Measurements from ENCODE around the gene DVL2.

The DVL2 gene

GRCh38 chr17:7234083-7234951, at the start of gene DVL2:
TSS of gene DVL2 (minus strand) at chr17:7234517. CDS start at chr17:7234262, 255 bp downstream.
- DNase-seq, result peak; percentile 95

- no peak for DNase-seq
Measured at GRCh38 chr17:7283471-7284216, 49.3 kb upstream of the DVL2 start.

- no peak for DNase-seq
Measured at GRCh38 chr17:7282752-7283321, 48.5 kb upstream of the DVL2 start.

GRCh38 chr17:7281953-7282751, 47.8 kb upstream of the DVL2 start:
- DNase-seq, result no peak

- DNase-seq, result peak; percentile 90
Measured at GRCh38 chr17:7281074-7281952, 47.0 kb upstream of the DVL2 start, which contains the start of gene SLC2A4. TSS of gene SLC2A4 (plus strand) at chr17:7281718. CDS start at chr17:7281935, 217 bp downstream.

GRCh38 chr17:7280519-7281073, 46.3 kb upstream of the DVL2 start:
- DNase-seq, result peak; percentile 82

GRCh38 chr17:7279448-7279847, 45.1 kb upstream of the DVL2 start:
- no peak for DNase-seq

- no peak for DNase-seq
Measured at GRCh38 chr17:7266784-7267183, 32.5 kb upstream of the DVL2 start.

GRCh38 chr17:7263801-7264078, 29.4 kb upstream of the DVL2 start:
- DNase-seq, result no peak

GRCh38 chr17:7262935-7263800, 28.9 kb upstream of the DVL2 start:
- peak; percentile 17 for DNase-seq

- DNase-seq, result no peak
Measured at GRCh38 chr17:7262192-7262934, 28.0 kb upstream of the DVL2 start, which contains the start of gene CLDN7. TSS of gene CLDN7 (minus strand) at chr17:7262478. CDS start at chr17:7262043, 435 bp downstream.

GRCh38 chr17:7261379-7262191, 27.3 kb upstream of the DVL2 start:
- DNase-seq, result peak; percentile 26

- DNase-seq, result peak; percentile 15
Measured at GRCh38 chr17:7260651-7261378, 26.5 kb upstream of the DVL2 start.

- DNase-seq, result peak; percentile 10
Measured at GRCh38 chr17:7260151-7260550, 25.8 kb upstream of the DVL2 start.

- DNase-seq, result peak; percentile 2
Measured at GRCh38 chr17:7259555-7259889, 25.2 kb upstream of the DVL2 start.

GRCh38 chr17:7258731-7259554, 24.6 kb upstream of the DVL2 start:
- DNase-seq, result peak; percentile 15

GRCh38 chr17:7256766-7257456, 22.6 kb upstream of the DVL2 start:
- no peak for DNase-seq
